Epithelial cell of esophagus (primary cell): Measurements from ENCODE around the gene TSC22D2.

Source experiments
- DNase-seq: peaks from one replicate; pipeline ENCODE4 v3.0.0; 2010; ENCODE audit warnings: low read depth
- H3K4me3 ChIP-seq: 2 replicates; pipeline ENCODE4 v1.5.1; 2011; ENCODE audit warnings: mild to moderate bottlenecking, low read length, control low read depth
- CTCF ChIP-seq: IDR thresholded peaks from 2 replicates; pipeline ENCODE4 v1.5.1; 2011; ENCODE audit warnings: low read depth, mild to moderate bottlenecking, low read length, control low read depth, inconsistent platforms; ENCODE audit not compliant: insufficient read depth; ENCODE audit errors: missing control alignments

TSC22D2 gene

DNA sequence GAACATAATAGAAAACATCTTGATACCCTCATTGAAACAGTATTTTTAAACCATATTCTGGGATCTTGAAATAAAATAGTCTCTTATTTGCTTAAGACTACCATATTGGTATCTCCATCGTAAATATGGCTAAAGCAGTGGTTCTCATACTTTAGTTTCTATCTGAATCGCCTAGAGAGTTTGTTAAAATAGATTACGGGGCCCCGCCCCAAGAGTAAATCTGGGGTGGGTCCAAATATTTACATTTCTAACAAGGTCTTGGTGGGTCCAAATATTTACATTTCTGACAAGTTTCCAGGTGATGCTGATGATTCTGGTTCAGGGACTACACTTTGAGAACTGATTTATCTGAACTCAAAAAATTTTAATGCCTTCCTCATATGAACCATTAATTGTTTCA lies 45.3 kb downstream of the TSC22D2 start:
- no peak overlapping the region for H3K4me3 ChIP-seq
- TF ChIP-seq CTCF, result no peak
- DNase-seq, result no peak

DNA sequence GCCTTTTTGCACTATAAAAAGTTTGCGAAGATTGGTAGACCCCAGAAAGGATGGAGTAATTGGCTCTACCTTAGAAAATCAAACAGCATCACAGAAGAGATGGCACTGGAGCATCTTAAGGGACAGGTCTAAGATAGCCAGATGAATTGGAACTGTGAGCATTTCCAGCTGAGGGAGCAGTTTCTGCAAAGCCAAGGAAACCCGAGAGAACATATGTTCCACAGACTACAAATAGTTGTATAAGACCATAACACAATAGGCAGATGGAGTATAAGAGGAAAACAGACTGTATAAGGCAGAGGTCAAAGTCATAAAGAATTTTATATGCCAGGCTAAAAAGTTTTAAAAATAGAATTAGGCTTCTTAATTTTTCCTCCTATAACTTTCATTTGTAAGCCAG lies 46.0 kb downstream of the TSC22D2 start:
- no peak for DNase-seq
- no peak for TF ChIP-seq CTCF
- H3K4me3 ChIP-seq, result no peak overlapping the region

- TF ChIP-seq CTCF, result no peak
- no peak for DNase-seq
Observed at GRCh38 chr3:150454622-150455021, 46.5 kb downstream of the TSC22D2 start.

GRCh38 chr3:150455341-150455740 lies 47.2 kb downstream of the TSC22D2 start:
- H3K4me3 ChIP-seq, result no peak overlapping the region
- no peak for TF ChIP-seq CTCF

More at GRCh38 chr3:150454622-150455021, 46.5 kb downstream of the TSC22D2 start:
- no peak overlapping the region for H3K4me3 ChIP-seq

GRCh38 chr3:150458001-150458400 lies 49.9 kb downstream of the TSC22D2 start:
- DNase-seq, result no peak
- no peak overlapping the region for H3K4me3 ChIP-seq
- no peak for TF ChIP-seq CTCF

More at GRCh38 chr3:150455341-150455740, 47.2 kb downstream of the TSC22D2 start:
- no peak for DNase-seq

GRCh38 chr3:150460484-150460883 lies 52.4 kb downstream of the TSC22D2 start:
- no peak for TF ChIP-seq CTCF
- DNase-seq, result no peak
- no peak overlapping the region for H3K4me3 ChIP-seq

DNA sequence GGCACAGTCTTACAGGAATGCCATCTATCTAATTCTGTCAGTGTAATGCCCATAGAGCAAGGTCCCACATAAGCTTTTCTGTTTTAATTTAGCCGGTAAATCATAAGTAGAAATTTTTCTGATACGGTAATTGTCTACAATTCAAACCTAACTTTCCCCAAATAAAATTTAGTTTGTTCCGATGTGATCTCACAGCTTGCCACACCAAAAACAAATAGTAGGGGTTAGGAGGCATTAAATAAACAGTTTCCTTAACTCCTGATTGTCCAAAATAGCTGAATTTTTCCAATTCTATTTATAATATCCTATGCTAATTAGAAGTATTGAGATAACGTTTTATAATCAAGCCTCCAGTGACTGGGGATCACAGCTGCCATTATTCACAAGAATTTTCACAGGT lies 53.3 kb downstream of the TSC22D2 start:
- no peak for DNase-seq
- H3K4me3 ChIP-seq, result no peak overlapping the region
- no peak for TF ChIP-seq CTCF
